Muscle of arm (tissue), 12 donors: Measurements from ENCODE around the gene IQCM. TPM values are rescaled to one million over a fixed set of nuclear protein-coding genes. Genes with fewer than 3 reads are reported as not detected.

Experiments
- DNase-seq: peaks from one replicate; pipeline ENCODE4 v3.0.0-alpha.2; 2013
- polyA plus RNA-seq, 12 donors: library from polyadenylated mRNA; unstranded; fragments of 120-200 nt; gene quantifications; one replicate each; pipeline ENCODE4 v1.2.1, GENCODE V29; 2013; ENCODE audit not compliant: insufficient read length in 12 of 12

Gene IQCM
- polyA plus RNA-seq, 12 donors, result not detected

- no peak for DNase-seq
These were observed 509.1 kb downstream of the IQCM start for GRCh38 chr4:149306537-149306936.
